IgD-negative memory B cell (primary cell): Measurements from ENCODE around the gene TRUB1. TPM values are rescaled to one million over a fixed set of nuclear protein-coding genes. Genes with fewer than 3 reads are reported as not detected.

Experiments
- H3K27ac Mint-ChIP-seq, 3 donors: one replicate each; pipeline ENCODE4 v1.8.0; 2020 to 2022; ENCODE audit warnings: mild to moderate bottlenecking in 3 of 3, mixed read lengths in 3 of 3, moderate library complexity in 1 of 3
- H3K27me3 Mint-ChIP-seq: one replicate; pipeline ENCODE4 v1.8.0; 2021; ENCODE audit warnings: mixed read lengths
- H3K36me3 Mint-ChIP-seq: one replicate; pipeline ENCODE4 v1.8.0; 2020; ENCODE audit warnings: mild to moderate bottlenecking, mixed read lengths
- H3K4me1 Mint-ChIP-seq, 3 donors: one replicate each; pipeline ENCODE4 v1.8.0; 2020 to 2022; ENCODE audit warnings: mixed read lengths in 3 of 3, mild to moderate bottlenecking in 1 of 3
- H3K4me3 Mint-ChIP-seq, 4 donors: one replicate each; pipeline ENCODE4 v1.8.0; 2020 to 2022; ENCODE audit warnings: mild to moderate bottlenecking in 4 of 4, mixed read lengths in 4 of 4, moderate library complexity in 3 of 4
- H3K9me3 Mint-ChIP-seq, 3 donors: one replicate each; pipeline ENCODE4 v1.8.0; 2020 to 2021; ENCODE audit warnings: mixed read lengths in 3 of 3, mild to moderate bottlenecking in 1 of 3
- polyA plus RNA-seq: library from polyadenylated mRNA; unstranded; fragments of 300-500 nt; fragmentation: Illumina TruSeq; gene quantifications from one replicate; pipeline ENCODE4 v1.2.3, GENCODE V29; 2021

Gene TRUB1
- polyA plus RNA-seq, 1 donor from 2014 or later = 14.6 TPM

GRCh38 chr10:114982989-114983388 lies 45.0 kb downstream of the TRUB1 start:
- Mint-ChIP-seq H3K4me1 (peaks cover 0 to 3% (median 0%) of the 10 kb centered on the region in 3 donors), H3K27ac (no peak overlapping the region), H3K27me3 (no peaks in the 10 kb centered on the region), H3K4me3 (no peak overlapping the region), H3K9me3 (peaks cover 9 to 26% (median 25%) of the 10 kb centered on the region in 3 donors), H3K36me3 (peaks cover 28% of the 10 kb centered on the region)

DNA sequence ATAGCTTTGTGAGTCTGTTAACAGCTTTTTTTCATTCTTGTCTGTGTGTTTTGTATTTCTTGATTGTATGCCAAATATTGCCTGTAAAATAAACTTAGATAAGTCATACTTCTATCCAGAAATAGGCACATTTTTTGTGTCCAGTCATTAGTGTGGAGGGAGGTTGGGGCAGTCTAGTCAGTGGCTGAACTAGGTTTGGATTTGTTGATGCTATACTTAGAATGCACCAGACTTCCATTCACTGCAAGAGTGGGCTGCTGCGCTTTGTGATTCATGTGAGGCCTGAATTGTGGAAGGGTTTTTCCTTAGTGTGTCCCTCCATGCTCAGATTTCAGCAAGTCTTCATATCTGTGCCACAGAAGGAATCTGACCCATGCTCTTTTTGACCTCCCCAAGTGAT lies 50.0 kb downstream of the TRUB1 start:
- Mint-ChIP-seq H3K27me3 (no peaks in the 10 kb centered on the region), H3K4me3 (no peak overlapping the region), H3K9me3 (peaks cover 6 to 19% (median 16%) of the 10 kb centered on the region in 3 donors), H3K36me3 (peaks cover 24% of the 10 kb centered on the region), H3K4me1 (peaks cover 0 to 4% (median 0%) of the 10 kb centered on the region in 3 donors), H3K27ac (peak overlapping the region in 1 of 3 donors; percentile 77)

DNA sequence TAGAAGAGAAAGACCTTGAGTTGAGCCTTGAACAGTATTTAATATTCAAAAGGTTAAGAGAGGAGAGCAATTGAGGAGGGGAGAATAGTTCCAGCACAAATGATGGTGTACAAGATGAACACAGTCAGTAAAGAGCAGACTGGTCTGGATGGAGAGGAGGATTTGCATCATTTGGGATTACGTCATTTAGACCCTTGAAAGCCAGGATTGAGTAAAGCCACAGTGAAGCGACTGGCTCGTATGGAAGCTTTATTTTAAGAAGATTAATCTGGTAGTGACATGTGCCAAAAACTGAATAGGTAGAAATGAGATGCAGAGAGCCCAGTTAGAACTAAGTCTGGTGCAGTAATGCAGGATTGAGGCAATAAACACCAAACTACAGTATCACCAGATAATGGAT lies 52.6 kb downstream of the TRUB1 start:
- Mint-ChIP-seq H3K4me1 (peaks cover 0 to 4% (median 0%) of the 10 kb centered on the region in 3 donors), H3K27me3 (no peaks in the 10 kb centered on the region), H3K36me3 (peaks cover 15% of the 10 kb centered on the region), H3K9me3 (peaks cover 0 to 3% (median 2%) of the 10 kb centered on the region in 3 donors), H3K4me3 (no peak overlapping the region), H3K27ac (no peak overlapping the region)

GRCh38 chr10:114990991-114991390 lies 53.0 kb downstream of the TRUB1 start:
- peaks cover 0 to 3% (median 2%) of the 10 kb centered on the region in 3 donors for H3K9me3 Mint-ChIP-seq
- no peaks in the 10 kb centered on the region for H3K27me3 Mint-ChIP-seq
- H3K36me3 Mint-ChIP-seq = peaks cover 17% of the 10 kb centered on the region
- peaks cover 0 to 4% (median 0%) of the 10 kb centered on the region in 3 donors for H3K4me1 Mint-ChIP-seq
- no peak overlapping the region for H3K4me3 Mint-ChIP-seq
- no peak overlapping the region for H3K27ac Mint-ChIP-seq

GRCh38 chr10:114992189-114992775 lies 54.3 kb downstream of the TRUB1 start:
- Mint-ChIP-seq H3K27me3 (no peaks in the 10 kb centered on the region), H3K4me3 (no peak overlapping the region), H3K36me3 (peaks cover 15% of the 10 kb centered on the region), H3K4me1 (peaks cover 0 to 3% (median 0%) of the 10 kb centered on the region in 3 donors), H3K27ac (no peak overlapping the region), H3K9me3 (peaks cover 0 to under 1% (median 0%) of the 10 kb centered on the region in 3 donors)

- no peak overlapping the region for H3K27ac Mint-ChIP-seq
- H3K27me3 Mint-ChIP-seq = no peaks in the 10 kb centered on the region
- H3K4me1 Mint-ChIP-seq = peaks cover 0 to 1% (median 0%) of the 10 kb centered on the region in 3 donors
- H3K36me3 Mint-ChIP-seq = peaks cover 14% of the 10 kb centered on the region
- no peak overlapping the region for H3K4me3 Mint-ChIP-seq
- H3K9me3 Mint-ChIP-seq = no peaks in the 10 kb centered on the region
These were observed 57.7 kb downstream of the TRUB1 start for GRCh38 chr10:114995468-114996247.

DNA sequence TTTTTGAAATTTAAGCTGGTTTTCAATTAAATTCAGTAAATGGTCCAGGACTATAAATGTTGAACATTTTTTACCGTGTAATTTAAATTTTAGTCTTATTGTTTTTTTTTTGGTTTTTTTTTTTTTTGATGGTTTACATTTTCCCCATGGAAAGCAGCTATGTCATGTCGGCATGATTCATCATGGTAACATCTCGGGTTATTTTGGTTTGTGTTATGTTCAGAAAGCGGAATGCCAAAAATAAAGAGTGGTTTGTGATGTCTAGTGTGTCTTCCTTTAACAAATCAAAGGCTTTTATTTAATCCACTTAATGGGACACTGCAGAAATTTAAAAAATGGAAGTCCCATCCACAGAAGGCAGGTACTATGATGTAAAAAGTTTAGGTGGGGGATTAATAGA lies 58.5 kb downstream of the TRUB1 start:
- Mint-ChIP-seq H3K36me3 (peaks cover 10% of the 10 kb centered on the region), H3K4me1 (peaks cover 4 to 7% (median 5%) of the 10 kb centered on the region in 3 donors), H3K27ac (no peak overlapping the region), H3K27me3 (no peaks in the 10 kb centered on the region), H3K4me3 (no peak overlapping the region), H3K9me3 (no peaks in the 10 kb centered on the region)

DNA sequence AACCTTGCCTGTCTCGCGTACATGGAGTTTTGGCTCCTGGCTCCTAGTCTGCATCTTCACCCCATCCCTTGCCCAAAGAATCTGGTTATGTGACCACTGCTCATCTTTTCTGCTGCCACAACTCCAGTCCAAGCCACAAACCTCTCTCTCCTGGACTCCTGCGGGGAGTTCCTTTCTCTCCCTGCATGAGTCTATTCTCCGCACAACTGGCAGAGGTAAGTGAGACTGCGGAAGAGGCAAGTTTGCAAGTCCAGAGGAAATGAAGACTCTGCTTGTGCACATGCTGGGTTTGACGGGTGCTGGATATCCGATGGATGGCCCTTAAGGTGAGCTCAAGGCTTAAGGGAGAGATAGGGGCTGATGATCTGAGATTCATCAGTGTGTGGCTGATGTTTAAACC lies 61.0 kb downstream of the TRUB1 start:
- Mint-ChIP-seq H3K4me1 (peaks cover 11 to 19% (median 14%) of the 10 kb centered on the region in 3 donors), H3K27me3 (no peaks in the 10 kb centered on the region), H3K36me3 (peaks cover 8% of the 10 kb centered on the region), H3K27ac (no peak overlapping the region), H3K4me3 (no peak overlapping the region), H3K9me3 (no peaks in the 10 kb centered on the region)

GRCh38 chr10:115001506-115002381 lies 63.7 kb downstream of the TRUB1 start:
- Mint-ChIP-seq H3K4me3 (peak overlapping the region; percentile 7 to 93 (median 84)), H3K9me3 (no peaks in the 10 kb centered on the region), H3K27me3 (peaks cover 2% of the 10 kb centered on the region), H3K27ac (peak overlapping the region in 2 of 3 donors; percentile 53 to 86), H3K36me3 (peaks cover 2% of the 10 kb centered on the region), H3K4me1 (peaks cover 11 to 19% (median 14%) of the 10 kb centered on the region in 3 donors)

DNA sequence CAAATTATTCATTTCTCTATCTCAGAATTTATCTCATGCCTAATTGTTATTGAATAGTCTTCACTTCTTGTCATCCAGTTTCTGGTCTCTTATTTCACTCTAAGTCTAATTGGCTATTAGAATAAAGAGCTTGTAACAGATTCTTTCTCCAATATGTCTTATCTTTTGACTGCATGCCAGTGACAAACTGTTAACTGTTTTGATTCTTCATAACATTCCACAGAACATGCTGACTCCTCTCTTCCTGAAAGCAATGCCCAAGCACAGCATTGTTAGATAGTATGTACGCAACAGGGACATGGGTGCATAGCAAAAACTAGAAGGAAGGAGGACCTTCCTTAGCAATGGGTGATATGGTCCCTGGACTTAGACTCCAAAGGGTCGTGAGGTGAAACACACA lies 65.4 kb downstream of the TRUB1 start:
- peaks cover 2% of the 10 kb centered on the region for H3K36me3 Mint-ChIP-seq
- no peaks in the 10 kb centered on the region for H3K9me3 Mint-ChIP-seq
- H3K27ac Mint-ChIP-seq = peak overlapping the region in 1 of 3 donors; percentile 2
- peaks cover 11 to 19% (median 14%) of the 10 kb centered on the region in 3 donors for H3K4me1 Mint-ChIP-seq
- H3K27me3 Mint-ChIP-seq = peaks cover 2% of the 10 kb centered on the region
- peak overlapping the region in 1 of 4 donors; percentile 37 for H3K4me3 Mint-ChIP-seq

GRCh38 chr10:115004236-115004862 lies 66.4 kb downstream of the TRUB1 start:
- H3K27me3 Mint-ChIP-seq = peaks cover 2% of the 10 kb centered on the region
- peaks cover under 1 to 4% (median 3%) of the 10 kb centered on the region in 3 donors for H3K9me3 Mint-ChIP-seq
- peaks cover 11 to 19% (median 14%) of the 10 kb centered on the region in 3 donors for H3K4me1 Mint-ChIP-seq
- H3K27ac Mint-ChIP-seq = no peak overlapping the region
- H3K4me3 Mint-ChIP-seq = no peak overlapping the region
- no peaks in the 10 kb centered on the region for H3K36me3 Mint-ChIP-seq

DNA sequence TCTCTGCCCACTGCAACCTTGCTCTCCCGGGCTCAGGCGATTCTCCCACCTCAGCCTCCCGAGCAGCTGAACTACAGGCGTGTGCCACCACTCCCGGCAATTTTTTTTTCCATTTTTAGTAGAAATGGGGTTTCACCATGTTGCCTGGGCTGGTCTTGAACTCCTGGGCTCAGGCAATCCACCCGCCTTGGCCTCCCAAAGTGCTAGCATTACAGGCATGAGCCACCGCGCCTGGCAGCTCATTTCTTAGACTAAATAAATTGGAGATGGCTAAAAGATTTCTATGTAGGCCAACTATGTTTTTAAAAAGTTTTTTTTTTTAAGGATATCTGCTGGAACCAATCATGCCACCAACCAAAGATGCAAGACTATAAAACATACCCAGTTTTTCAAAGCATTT lies 67.8 kb downstream of the TRUB1 start:
- Mint-ChIP-seq H3K4me3 (no peak overlapping the region), H3K27ac (no peak overlapping the region), H3K27me3 (peaks cover 2% of the 10 kb centered on the region), H3K36me3 (no peaks in the 10 kb centered on the region), H3K9me3 (peaks cover 3 to 4% (median 3%) of the 10 kb centered on the region in 3 donors), H3K4me1 (peaks cover 11 to 19% (median 14%) of the 10 kb centered on the region in 3 donors)

DNA sequence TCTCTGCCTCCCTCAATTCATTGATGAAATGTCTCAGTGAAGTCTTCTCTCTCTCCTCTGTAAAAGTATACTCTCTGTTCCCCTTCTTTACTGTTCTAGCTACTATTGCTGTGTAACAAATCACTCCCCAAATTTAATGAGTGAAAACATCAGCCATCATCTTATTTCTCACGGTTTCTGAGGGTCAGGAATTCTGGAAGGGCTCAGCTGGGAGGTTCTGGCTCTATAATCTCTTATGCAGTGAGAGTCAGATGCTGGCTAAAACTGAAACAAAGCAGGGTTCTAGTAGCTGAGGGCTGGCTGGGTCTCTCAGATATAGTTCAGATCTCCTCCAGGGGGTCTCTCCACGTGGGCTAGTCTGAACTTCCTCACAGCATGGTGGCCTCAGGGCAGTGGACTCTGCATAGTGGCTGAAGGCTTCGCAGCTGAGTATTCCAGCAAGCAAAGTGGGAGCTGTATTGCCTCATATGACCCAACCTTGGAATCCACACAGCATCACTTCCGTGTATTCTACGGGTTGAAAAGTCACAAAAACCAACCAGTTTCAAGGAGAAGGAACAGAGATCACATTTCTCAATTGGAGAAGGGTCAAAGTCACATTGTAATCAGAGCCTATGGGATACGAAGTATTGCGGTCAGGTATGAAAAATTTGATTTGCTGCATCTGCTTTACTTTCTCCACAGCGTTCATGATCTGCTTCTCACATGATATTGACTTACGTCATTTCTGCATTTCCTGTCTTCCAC lies 80.4 kb downstream of the TRUB1 start:
- H3K27ac Mint-ChIP-seq = no peak overlapping the region
- no peaks in the 10 kb centered on the region for H3K9me3 Mint-ChIP-seq
- no peaks in the 10 kb centered on the region for H3K27me3 Mint-ChIP-seq
- H3K4me3 Mint-ChIP-seq = no peak overlapping the region
- peaks cover 7 to 12% (median 7%) of the 10 kb centered on the region in 3 donors for H3K4me1 Mint-ChIP-seq
- H3K36me3 Mint-ChIP-seq = peaks cover 2% of the 10 kb centered on the region

DNA sequence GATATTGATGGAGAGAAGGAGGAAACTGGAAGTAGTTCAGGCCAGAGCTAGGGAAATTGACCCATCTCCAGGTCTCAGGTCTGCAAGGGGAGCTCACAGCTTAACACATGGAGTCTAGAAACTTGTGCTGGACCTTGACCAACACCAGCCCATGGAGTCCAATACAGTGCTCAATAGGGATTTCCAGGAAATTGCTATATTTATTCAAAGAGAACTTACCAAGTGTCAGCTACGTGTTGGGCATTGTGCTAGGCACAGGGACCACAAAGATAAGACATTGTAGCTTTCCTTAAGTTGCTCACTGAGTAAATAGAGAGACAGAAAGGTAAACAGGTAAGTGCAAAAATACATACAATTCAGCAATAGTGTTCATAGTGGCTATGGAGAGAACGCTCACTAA lies 82.5 kb downstream of the TRUB1 start:
- no peaks in the 10 kb centered on the region for H3K9me3 Mint-ChIP-seq
- peaks cover 2% of the 10 kb centered on the region for H3K36me3 Mint-ChIP-seq
- no peak overlapping the region for H3K4me3 Mint-ChIP-seq
- peaks cover 7 to 12% (median 8%) of the 10 kb centered on the region in 3 donors for H3K4me1 Mint-ChIP-seq
- no peaks in the 10 kb centered on the region for H3K27me3 Mint-ChIP-seq
- no peak overlapping the region for H3K27ac Mint-ChIP-seq
